KOPT-K1 (cell line): ENCODE data around the gene KRTAP10-11.
A peak's percentile ranks its signal among the peaks of the same experiment; 100 is the strongest.
"Not testable (repeated sequence)": the region's sequence is repeated elsewhere in the genome, so short reads cannot be mapped to it uniquely, and the experiment has no call there.

Experiments used
- H3K27ac ChIP-seq: fragments of 200-600 bp; sonication (generic); 2 replicates; pipeline ENCODE4 v1.5.1; 2016; ENCODE audit warnings: antibody characterized with exemption, mild to moderate bottlenecking, low read depth, low read length; ENCODE audit not compliant: poor library complexity, severe bottlenecking
- H3K36me3 ChIP-seq: fragments of 200-600 bp; sonication (generic); 2 replicates; pipeline ENCODE4 v1.5.1; 2017; ENCODE audit warnings: antibody characterized with exemption, mild to moderate bottlenecking, low read length, moderate library complexity; ENCODE audit not compliant: insufficient read depth
- H3K9me3 ChIP-seq: fragments of 200-600 bp; sonication (generic); 2 replicates; pipeline ENCODE4 v1.5.1; 2017; ENCODE audit warnings: antibody characterized with exemption, low read length, mild to moderate bottlenecking; ENCODE audit not compliant: insufficient read depth, poor library complexity, severe bottlenecking

KRTAP10-11 gene

GRCh38 chr21:44658913-44659595 lies 12.8 kb downstream of the KRTAP10-11 start:
- Histone ChIP-seq H3K27ac (peak overlapping the region; percentile 93), H3K36me3 (no peaks in the 10 kb centered on the region), H3K9me3 (peaks cover 19% of the 10 kb centered on the region)

- H3K27ac ChIP-seq, H3K9me3 ChIP-seq, H3K36me3 ChIP-seq: not testable (repeated sequence)
Measured at GRCh38 chr21:44661567-44661966, 15.4 kb downstream of the KRTAP10-11 start.

DNA sequence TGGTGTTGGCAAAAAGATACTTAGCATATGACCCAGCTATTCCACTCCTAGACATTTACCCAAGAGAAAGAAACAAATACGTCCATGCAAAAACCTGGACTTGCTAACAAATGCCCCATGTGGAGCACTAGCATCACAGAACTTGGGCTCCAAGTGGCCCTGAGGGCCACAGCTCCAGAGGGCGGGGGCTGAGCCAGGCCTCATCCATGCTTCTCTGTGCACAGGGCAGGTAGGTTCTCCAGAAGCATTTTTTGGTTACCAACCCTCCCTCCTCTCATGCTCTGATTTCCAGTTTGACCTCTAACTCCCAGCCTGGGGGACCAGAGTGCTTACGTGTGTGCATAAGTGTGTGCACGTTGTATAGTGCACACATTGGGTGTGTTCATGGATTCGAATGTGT lies 18.5 kb downstream of the KRTAP10-11 start:
- no peak overlapping the region for H3K27ac ChIP-seq
- H3K36me3 ChIP-seq, result no peaks in the 10 kb centered on the region
- H3K9me3 ChIP-seq, result peaks cover 18% of the 10 kb centered on the region

DNA sequence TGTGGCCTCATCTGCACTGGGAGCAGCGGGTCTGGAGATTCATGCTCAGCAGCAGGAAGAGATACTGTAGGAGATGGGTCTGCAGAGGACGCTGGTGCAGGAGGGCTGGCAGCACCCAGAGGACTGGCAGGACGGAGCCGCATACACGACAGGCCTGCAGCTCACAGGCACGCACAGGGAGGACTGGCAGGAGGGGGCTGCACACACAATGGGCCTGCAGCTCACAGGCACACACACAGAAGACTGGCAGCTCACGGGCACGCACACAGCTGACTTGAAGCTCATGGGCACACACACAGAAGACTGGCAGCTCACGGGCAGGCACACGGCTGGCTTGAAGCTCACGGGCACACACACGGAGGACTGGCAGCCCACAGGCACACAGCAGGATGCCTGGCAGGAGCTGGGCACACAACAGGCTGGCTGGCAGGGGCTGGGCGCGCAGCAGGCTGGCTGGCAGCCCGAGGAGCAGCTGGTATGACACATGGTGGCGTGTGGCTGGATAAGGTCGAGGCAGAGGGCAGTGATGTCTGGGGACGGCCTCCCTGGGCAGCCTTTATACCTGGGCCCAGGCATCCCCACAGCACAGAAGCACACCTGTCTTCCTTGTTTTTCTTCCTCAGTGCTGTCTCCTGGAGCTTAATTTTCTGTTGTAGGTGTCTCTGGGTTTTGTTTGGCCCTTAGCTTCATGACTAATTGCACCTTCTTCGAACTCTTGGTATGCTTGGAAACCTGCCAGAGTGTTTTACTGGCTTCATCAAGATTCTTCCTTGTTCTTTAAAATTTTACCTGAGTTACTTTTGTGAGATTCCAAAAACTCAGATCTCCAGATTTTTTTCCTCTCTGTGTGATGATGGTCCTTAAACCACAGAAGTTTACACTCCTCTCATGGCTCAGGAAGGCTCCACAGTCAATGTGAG lies 20.4 kb downstream of the KRTAP10-11 start, which contains the start of gene KRTAP12-2:
TSS of gene KRTAP12-2 (minus strand) at position 527 of the 920 bp plus-strand sequence. CDS start at position 486, 41 bp downstream.
- Histone ChIP-seq H3K9me3 (peaks cover 34% of the 10 kb centered on the region), H3K36me3 (no peaks in the 10 kb centered on the region), H3K27ac (no peak within 1 kb of the TSS)

DNA sequence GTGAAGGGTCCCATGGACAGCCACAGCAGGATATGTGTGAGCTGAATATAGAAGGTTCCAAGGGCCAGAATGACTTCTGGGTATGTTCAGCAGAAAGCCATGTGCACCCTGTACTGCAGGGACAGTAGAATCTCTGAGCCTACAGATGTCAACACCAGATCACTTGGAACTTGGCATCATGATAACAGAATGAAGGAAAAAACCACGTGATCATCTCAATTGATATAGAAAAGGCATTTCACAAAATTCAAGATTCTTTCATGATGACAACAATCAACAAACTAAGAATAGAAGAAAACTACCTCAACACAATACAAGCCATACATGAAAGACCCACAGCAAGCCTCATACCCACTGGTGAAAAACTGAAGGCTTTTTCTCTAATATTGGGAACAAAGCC lies 21.4 kb downstream of the KRTAP10-11 start:
- H3K9me3 ChIP-seq, result peaks cover 42% of the 10 kb centered on the region
- H3K27ac ChIP-seq, result no peak overlapping the region
- no peaks in the 10 kb centered on the region for H3K36me3 ChIP-seq

GRCh38 chr21:44670642-44671432 lies 24.6 kb downstream of the KRTAP10-11 start:
- H3K36me3 ChIP-seq, result no peaks in the 10 kb centered on the region
- H3K9me3 ChIP-seq, result peaks cover 40% of the 10 kb centered on the region
- no peak overlapping the region for H3K27ac ChIP-seq

DNA sequence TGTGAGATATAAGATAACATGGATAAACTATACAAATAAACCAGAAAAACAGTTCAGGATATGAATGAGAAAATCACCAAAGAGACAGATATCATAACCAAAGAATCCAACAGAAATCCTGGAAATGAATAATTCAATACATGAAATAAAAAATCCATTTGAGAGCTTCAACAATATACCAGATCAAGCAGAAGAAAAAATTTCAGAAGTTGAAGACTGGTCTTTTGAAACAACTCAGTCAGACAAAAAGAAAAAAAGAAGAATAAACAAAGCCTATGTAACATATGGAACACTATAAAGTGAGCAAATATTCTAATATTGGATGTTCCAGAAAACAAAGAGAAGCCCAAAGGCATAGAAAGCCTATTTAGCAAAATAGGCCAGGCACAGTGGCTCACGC lies 25.7 kb downstream of the KRTAP10-11 start:
- Histone ChIP-seq H3K9me3 (peaks cover 40% of the 10 kb centered on the region), H3K36me3 (no peaks in the 10 kb centered on the region)

GRCh38 chr21:44677881-44678280 lies 31.7 kb downstream of the KRTAP10-11 start:
- H3K9me3 ChIP-seq, result peaks cover 1% of the 10 kb centered on the region
- no peaks in the 10 kb centered on the region for H3K36me3 ChIP-seq
- H3K27ac ChIP-seq, result no peak overlapping the region

More for the DNA sequence above, 25.7 kb downstream of the KRTAP10-11 start:
- H3K27ac ChIP-seq, result no peak overlapping the region

DNA sequence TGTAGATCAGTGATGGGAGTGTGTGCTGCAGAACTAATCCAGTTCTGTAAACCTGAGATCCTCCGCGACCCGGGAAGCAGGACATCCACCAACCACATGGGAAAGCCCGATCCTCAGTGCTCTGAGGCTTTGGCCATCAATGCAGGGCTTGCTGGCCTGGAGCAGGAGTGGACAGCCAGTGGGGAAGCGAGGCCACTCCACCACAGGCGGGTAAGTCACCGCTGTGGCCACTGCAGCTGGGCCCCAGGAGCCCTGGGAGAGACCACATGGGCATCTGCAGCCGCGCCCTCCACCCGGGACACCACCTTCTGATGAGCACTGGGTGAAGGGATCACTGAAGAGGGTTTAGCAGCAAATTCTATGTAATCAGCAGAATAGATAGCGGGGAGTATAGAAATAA lies 34.9 kb downstream of the KRTAP10-11 start:
- no peak overlapping the region for H3K27ac ChIP-seq
- no peaks in the 10 kb centered on the region for H3K9me3 ChIP-seq
- no peaks in the 10 kb centered on the region for H3K36me3 ChIP-seq

DNA sequence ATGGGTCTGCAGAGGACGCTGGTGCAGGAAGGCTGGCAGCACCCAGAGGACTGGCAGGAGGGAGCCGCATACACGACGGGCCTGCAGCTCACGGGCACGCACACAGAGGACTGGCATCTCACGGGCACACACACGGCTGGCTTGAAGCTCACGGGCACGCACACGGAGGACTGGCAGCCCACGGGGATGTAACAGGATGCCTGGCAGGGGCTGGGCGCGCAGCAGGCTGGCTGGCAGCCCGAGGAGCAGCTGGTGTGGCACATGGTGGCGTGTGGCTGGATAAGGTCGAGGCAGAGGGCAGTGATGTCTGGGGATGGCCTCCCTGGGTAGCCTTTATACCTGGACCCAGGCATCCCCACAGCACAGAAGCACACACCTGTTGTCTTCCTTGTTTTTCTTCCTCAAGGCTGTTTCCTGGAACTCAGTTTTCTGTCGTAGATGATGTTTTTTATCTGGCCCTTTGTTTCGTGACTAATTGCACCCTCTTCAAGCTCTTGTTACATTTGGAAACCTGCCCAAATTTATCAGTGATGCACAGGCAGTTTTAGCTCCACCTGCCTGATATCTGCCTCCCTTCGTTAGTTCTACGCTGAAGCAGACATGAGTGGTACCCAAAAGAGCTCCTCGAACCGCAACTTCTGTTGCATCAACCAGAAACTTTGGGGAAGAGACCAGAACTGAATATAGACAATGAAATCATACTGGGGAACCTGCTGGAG lies 35.8 kb downstream of the KRTAP10-11 start, which contains the start of gene KRTAP12-1:
TSS of gene KRTAP12-1 (minus strand) at position 303 of the 719 bp plus-strand sequence. CDS start at position 263, 40 bp downstream.
- Histone ChIP-seq H3K36me3 (no peaks in the 10 kb centered on the region), H3K9me3 (no peaks in the 10 kb centered on the region), H3K27ac (no peak within 1 kb of the TSS)

DNA sequence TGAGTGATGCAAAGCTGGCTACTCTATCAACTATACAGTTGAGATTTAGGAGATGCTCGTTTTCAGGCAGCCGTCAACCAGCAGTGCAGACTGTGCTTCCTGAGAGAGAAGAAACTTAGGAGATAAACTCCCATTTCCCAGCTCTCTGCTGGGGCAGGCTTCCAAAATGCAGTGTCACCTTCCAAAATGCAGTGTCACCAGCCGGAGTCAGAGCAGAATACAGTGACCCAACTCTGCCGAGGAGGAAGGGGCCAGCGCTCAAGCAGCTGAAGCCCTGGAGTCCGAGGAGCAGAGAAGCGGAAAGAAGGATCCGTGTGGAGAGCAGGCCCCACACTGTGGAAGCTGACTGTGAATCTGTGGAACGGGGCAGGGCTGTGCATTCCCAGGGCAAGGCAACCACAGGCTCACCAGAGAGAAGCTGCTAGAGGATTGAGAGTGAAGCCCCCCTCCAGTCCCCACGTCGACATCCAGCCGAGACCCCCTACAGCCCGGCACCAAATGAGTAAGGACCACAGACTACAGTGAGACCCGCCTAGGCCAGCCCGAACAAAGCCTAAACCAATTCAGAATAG lies 36.5 kb downstream of the KRTAP10-11 start:
- Histone ChIP-seq H3K36me3 (no peaks in the 10 kb centered on the region), H3K9me3 (no peaks in the 10 kb centered on the region), H3K27ac (no peak overlapping the region)

GRCh38 chr21:44684077-44684476 lies 37.9 kb downstream of the KRTAP10-11 start:
- H3K27ac ChIP-seq, result no peak overlapping the region
- no peaks in the 10 kb centered on the region for H3K36me3 ChIP-seq

DNA sequence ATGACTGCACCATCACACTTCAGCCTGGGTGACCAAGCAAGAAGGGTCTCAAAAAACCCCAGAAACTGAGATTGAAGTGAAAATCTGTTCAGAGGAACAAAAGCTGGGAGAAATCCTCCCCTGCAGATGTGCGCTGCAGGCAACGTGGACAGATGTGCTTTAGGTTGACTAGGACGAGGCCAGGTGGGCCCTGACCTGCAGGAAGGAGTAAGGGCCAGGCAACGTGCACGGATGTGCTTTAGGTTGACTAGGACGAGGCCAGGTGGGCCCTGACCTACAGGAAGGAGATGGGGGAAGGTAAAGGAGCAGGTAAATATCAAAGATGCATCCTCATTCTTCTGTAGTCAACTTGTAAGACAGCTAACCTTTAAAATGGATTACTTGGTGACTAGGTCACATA lies 38.3 kb downstream of the KRTAP10-11 start:
- no peaks in the 10 kb centered on the region for H3K36me3 ChIP-seq
- no peaks in the 10 kb centered on the region for H3K9me3 ChIP-seq
- H3K27ac ChIP-seq, result no peak overlapping the region

More at GRCh38 chr21:44684077-44684476, 37.9 kb downstream of the KRTAP10-11 start:
- H3K9me3 ChIP-seq, result no peaks in the 10 kb centered on the region

- not testable (repeated sequence) for H3K9me3 ChIP-seq, H3K36me3 ChIP-seq, H3K27ac ChIP-seq
Measured at GRCh38 chr21:44685050-44685449, 38.8 kb downstream of the KRTAP10-11 start.
